Calu3 (cell line): ENCODE data around the gene DDB1. TPM values are rescaled to one million over a fixed set of nuclear protein-coding genes. Genes with fewer than 3 reads are reported as not detected.

ENCODE experiments used
- BruUV-seq: library from RNA; stranded (reverse); fragments of 400-500 nt; replicated peaks from 2 replicates; lab custom pipeline; 2021; lab: Mats Ljungman, UMichigan
- CTCF ChIA-PET: fragments of 300-600 bp; sonication (Branson Sonifier 250); formaldehyde crosslinking; loops from one replicate; lab custom pipeline; 2022; ENCODE audit warnings: antibody characterized with exemption; lab: Charles Lee
- DNase-seq: peaks from one replicate; pipeline ENCODE4 v3.0.0; 2022
- H3K27ac Mint-ChIP-seq: one replicate; pipeline ENCODE4 v1.8.0; 2022; ENCODE audit warnings: mixed read lengths; ENCODE audit not compliant: unreplicated experiment
- H3K27me3 Mint-ChIP-seq: one replicate; pipeline ENCODE4 v1.8.0; 2022; ENCODE audit warnings: mixed read lengths; ENCODE audit not compliant: unreplicated experiment
- H3K36me3 Mint-ChIP-seq: one replicate; pipeline ENCODE4 v1.8.0; 2022; ENCODE audit warnings: mild to moderate bottlenecking, moderate library complexity, mixed read lengths; ENCODE audit not compliant: insufficient read depth, unreplicated experiment
- H3K4me1 Mint-ChIP-seq: one replicate; pipeline ENCODE4 v1.8.0; 2022; ENCODE audit warnings: mild to moderate bottlenecking, low read depth, mixed read lengths; ENCODE audit not compliant: unreplicated experiment
- H3K4me3 Mint-ChIP-seq: one replicate; pipeline ENCODE4 v1.8.0; 2022; ENCODE audit warnings: mild to moderate bottlenecking, low read depth, moderate library complexity, mixed read lengths; ENCODE audit not compliant: unreplicated experiment
- H3K9me3 Mint-ChIP-seq: one replicate; pipeline ENCODE4 v1.8.0; 2022; ENCODE audit warnings: low read depth, mixed read lengths; ENCODE audit not compliant: unreplicated experiment
- CTCF ChIP-seq: fragments of 200-600 bp; IDR thresholded peaks from one replicate; pipeline ENCODE4 v1.8.0; 2022; ENCODE audit warnings: antibody characterized with exemption; ENCODE audit not compliant: unreplicated experiment
- intact Hi-C: fragments of 100-400 bp; cut with micrococcal nuclease; formaldehyde crosslinking; loops from one replicate; pipeline ENCODE4 v1.10.0; 2022; ENCODE audit not compliant: unreplicated experiment
- total RNA-seq: library from RNA; stranded (reverse); gene quantifications from 2 replicates; pipeline ENCODE4 v1.2.3, GENCODE V29; 2022

DDB1 gene
- total RNA-seq, 1 experiment from 2014 or later: 193 TPM

GRCh38 chr11:61310749-61311148, 22.2 kb downstream of the DDB1 start:
- intact Hi-C loops: no loop called here

GRCh38 chr11:61309739-61310138, 23.2 kb downstream of the DDB1 start:
- Mint-ChIP-seq H3K36me3 (peaks cover 24% of the 10 kb centered on the region), H3K27me3 (no peaks in the 10 kb centered on the region), H3K4me1 (no peaks in the 10 kb centered on the region), H3K27ac (no peak overlapping the region), H3K4me3 (no peak overlapping the region), H3K9me3 (no peaks in the 10 kb centered on the region)
- no peak for TF ChIP-seq CTCF
- DNase-seq: no peak
- BruUV-seq: no TSS peak
- intact Hi-C loops: no loop called here
- CTCF ChIA-PET: interaction anchor here (1.3 kb wide), 1 partner anchor 19 kb away, joined by 3 read pairs; no protein-coding TSS in a partner anchor

More at GRCh38 chr11:61310749-61311148, 22.2 kb downstream of the DDB1 start:
- Mint-ChIP-seq H3K27me3 (no peaks in the 10 kb centered on the region), H3K36me3 (peaks cover 20% of the 10 kb centered on the region), H3K4me3 (no peak overlapping the region), H3K9me3 (no peaks in the 10 kb centered on the region), H3K27ac (no peak overlapping the region), H3K4me1 (no peaks in the 10 kb centered on the region)
- no TSS peak for BruUV-seq
- TF ChIP-seq CTCF: no peak
- CTCF ChIA-PET: interaction anchor here (0.6 to 1.3 kb wide), 2 partner anchors 20 to 417 kb away, joined by 3 read pairs; no protein-coding TSS in a partner anchor
- DNase-seq: no peak

GRCh38 chr11:61309141-61309540, 23.8 kb downstream of the DDB1 start:
- H3K9me3 Mint-ChIP-seq: no peaks in the 10 kb centered on the region
- TF ChIP-seq CTCF: no peak
- intact Hi-C loops: no loop called here
- peaks cover 29% of the 10 kb centered on the region for H3K36me3 Mint-ChIP-seq
- no peak for DNase-seq
- CTCF ChIA-PET: no interaction called here
- no peaks in the 10 kb centered on the region for H3K4me1 Mint-ChIP-seq
- no peak overlapping the region for H3K27ac Mint-ChIP-seq
- H3K4me3 Mint-ChIP-seq: no peak overlapping the region
- H3K27me3 Mint-ChIP-seq: no peaks in the 10 kb centered on the region
- BruUV-seq: no TSS peak

GRCh38 chr11:61307354-61307753, 25.6 kb downstream of the DDB1 start:
- H3K4me3 Mint-ChIP-seq: no peak overlapping the region
- H3K9me3 Mint-ChIP-seq: no peaks in the 10 kb centered on the region
- H3K27me3 Mint-ChIP-seq: no peaks in the 10 kb centered on the region
- DNase-seq: no peak
- CTCF ChIA-PET: no interaction called here
- intact Hi-C loops: no loop called here
- H3K27ac Mint-ChIP-seq: no peak overlapping the region
- TF ChIP-seq CTCF: no peak
- no peaks in the 10 kb centered on the region for H3K4me1 Mint-ChIP-seq
- H3K36me3 Mint-ChIP-seq: peaks cover 26% of the 10 kb centered on the region
- no TSS peak for BruUV-seq
